Measurements from ENCODE around the gene ZBP1.
"Not testable (repeated sequence)": the region's sequence is repeated elsewhere in the genome, so short reads cannot be mapped to it uniquely, and the experiment has no call there.

Gene ZBP1

DNA sequence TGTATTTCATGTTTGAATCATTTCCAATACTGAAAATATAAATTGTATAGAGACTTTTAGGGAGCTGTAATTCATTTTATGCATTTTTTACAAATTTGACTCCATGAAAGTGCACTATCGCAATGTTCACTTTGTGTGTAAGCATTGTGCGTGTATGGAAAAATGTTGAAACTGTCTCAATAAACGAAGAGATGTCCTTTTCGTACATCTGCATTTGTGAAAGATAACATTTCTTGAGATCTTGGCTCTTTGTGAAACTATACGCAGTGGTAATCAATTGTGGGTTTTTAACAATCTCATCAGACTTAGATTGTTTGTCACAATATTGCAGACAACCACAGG is 18.6 kb upstream of the ZBP1 start:
- DNase-seq: no peak

DNA sequence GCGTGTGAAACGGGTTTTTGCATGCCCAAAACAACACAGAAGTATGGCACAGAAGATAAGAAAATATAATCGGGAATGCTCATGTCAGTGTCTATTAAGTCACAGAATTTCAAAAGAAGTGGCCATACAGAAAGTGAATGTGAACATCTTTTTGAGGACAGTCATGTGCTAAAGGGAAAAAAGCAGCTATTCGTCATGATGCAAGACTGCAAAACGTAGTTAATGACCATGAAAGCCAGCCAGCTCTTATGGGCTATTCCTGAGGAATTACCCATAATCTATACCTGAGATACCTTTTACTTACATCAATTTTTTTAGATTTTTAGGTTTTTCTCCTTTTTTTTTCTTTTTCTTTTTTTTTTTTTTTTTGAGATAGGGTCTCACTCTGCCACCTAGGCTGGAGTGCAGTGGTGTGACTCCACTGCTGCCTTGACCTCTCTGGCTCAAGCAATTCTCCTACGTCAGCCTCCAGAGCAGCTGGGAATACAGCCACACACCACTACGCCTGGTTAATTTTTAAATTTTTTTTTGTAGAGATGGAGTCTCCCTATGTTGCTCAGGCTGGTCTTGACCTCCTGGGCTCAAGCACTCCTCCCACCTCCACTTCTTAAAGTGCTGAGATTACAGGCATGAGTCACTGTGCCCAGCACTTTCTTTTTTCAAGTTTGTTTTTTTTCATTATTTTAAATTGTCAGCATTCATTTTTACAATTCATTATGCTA is 18.1 kb upstream of the ZBP1 start:
- no peak for DNase-seq

DNA sequence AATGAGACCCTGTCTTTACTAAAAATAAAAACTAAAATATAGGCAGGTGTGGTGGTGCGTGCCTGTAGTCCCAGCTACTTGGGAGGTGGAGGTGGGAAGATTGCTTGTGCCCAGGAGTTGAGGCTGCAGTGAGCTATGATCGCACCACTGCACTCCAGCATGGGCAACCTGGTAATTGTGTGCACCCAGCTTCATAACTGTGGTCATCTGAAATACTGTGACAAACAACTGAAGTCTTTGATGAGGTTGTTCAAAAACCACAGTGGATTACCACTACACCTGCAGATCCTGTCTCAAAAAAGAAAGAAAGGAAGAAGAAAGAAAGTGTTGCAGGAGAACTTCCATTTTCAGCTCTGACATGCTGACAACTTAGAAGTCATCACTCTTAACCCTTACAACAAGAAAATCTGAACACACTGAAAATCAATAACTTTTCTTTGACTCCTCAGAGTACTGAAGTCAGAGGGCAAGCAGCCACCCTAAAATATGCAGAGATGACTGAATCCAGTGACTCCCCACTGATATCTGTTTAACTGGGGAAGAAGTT is 13.8 kb upstream of the ZBP1 start:
- DNase-seq: no peak

DNA sequence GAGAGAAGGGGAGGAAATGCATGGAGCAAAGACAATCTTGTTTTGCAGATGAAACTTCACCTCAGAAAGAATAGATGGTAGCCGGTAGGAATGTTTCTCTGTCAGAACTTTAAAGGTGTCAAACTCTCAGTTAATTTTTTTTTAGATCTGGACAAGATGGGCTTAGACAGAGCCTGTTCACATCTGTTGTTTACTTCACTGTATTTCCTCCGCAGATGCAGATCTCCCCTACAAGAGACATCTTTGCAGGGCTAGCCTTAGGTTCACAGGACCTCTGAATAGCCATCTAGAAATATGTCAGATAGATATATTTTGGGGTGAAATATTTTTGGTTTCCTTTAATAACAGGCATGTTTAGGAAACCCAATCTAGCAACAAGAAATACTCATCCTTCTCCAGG is 12.1 kb upstream of the ZBP1 start:
- no peak for DNase-seq

DNA sequence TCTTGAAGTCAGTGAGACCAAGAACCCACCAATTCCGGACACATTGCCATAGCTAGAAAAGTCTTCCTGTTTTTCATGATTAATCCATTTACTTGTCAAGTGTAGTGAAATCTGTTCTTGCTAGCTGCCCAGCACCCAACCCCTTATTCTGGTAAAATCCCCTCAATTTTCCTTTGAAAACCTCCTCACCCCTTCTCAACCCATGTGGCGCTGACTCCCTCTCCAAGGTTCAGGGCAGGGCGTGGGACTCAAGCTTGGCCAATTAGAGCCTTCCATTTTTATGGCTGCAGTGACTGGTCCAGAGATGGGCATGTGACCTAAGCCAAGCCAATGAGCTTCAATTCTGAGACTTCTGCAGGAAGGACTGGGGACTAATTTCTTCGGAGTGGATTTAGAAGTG is 9.8 kb upstream of the ZBP1 start:
- DNase-seq: no peak

DNA sequence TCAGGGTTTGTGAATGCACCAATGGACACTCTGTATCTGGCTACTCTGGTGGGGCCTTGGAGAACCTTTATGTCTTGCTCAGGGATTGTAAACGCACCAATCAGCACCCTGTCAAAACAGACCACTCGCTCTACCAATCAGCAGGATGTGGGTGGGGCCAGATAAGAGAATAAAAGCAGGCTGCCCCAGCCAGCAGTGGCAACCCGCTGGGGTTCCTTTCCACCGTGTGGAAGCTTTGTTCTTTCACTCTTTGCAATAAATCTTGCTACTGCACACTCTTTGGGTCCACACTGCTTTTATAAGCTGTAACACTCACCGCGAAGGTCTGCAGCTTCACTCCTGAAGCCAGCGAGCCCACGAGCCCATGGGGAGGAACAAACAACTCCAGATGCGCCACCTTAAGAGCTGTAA is 9.3 kb upstream of the ZBP1 start:
- not testable (repeated sequence) for DNase-seq

DNA sequence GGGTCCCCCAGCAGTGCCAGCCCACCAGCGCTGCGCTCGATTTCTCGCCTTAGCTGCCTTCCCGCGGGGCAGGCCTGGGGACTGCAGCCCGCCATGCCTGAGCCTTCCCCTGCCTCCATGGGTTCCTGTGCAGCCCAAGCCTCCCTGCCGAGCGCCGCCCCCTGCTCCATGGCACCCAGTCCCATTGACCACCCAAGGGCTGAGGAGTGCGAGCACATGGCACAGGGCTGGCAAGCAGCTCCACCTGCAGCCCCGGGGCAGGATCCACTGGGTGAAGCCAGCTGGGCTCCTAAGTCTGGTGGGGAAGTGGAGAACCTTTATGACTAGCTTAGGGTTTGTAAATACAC is 8.7 kb upstream of the ZBP1 start:
- DNase-seq: not testable (repeated sequence)

DNA sequence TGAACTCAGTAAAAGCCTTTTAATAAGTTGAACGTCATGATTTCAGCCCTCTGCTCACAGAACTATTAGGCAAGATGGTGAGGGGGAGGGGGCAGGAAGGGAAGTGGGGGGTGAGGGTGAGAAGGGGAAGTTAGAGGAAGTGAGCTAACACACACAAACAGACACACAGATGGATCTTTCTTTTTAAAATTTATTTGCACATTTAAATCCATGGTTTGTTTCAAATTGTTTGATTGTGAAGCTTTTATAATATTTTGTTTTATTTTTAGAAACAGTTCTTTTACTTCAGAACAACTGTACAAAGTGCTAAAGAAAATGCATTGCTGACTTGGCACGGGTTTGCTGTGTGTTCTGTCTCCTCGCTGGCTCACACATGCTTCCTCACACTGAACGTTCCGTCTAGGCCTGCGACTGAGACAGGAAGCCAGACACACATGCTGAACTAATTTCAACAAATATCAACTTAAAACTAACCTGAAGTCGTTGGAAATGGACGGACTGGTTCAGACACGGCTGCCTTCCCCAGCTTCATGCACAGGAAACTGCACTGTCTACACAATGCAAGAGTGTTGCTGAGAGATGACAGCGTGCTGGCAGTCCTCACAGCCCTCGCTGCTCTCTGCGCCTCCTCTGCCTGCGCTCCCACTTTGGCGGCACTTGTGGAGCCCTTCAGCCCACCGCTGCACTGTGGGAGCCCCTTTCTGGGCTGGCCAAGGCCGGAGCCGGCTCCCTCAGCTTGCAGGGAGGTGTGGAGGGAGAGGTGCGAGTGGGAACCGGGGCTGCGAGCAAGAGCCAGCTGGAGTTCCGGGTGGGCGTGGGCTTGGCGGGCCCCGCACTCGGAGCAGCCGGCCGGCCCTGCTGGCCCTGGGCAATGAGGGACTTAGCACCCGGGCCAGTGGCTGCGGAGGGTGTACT is 8.1 kb upstream of the ZBP1 start:
- DNase-seq: no peak

DNA sequence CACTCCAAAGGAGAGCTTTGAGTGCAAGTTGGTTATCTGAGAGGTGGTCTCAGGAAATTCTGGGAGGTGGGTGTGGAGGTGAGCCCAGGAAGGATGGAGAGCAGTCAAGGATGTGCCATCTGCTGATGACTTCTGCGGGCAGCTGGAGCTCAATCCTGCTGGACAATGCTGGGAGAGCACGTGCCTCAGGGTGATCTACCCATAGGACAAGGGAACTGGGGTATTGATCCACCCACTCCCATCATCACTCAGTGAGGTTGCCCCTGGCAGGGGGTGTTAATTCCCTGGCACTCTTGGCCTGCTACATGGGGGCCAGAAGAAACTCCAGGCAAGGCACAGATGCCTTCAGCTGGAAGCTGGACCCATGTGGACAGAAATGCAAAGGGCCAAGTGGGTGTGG is 7.1 kb upstream of the ZBP1 start:
- no peak for DNase-seq

DNA sequence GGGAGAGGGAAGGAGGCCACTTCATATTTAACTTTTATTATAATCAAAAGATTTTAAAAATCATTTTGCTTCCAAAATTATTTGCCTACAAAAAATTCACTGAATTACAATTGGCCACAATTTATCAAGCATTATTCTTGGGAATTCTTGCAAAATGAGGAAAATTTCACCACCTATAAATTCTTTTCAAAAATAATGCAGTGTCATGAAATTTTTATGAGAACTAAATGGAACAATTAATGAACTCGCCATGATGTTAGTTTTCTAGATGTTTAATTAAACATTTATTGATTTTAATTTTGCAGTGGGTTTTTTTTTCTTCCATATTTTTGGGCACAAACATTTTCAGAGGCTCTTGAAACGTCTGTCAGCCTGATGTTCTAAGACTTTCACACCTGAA is 5.8 kb upstream of the ZBP1 start:
- DNase-seq: no peak

DNA sequence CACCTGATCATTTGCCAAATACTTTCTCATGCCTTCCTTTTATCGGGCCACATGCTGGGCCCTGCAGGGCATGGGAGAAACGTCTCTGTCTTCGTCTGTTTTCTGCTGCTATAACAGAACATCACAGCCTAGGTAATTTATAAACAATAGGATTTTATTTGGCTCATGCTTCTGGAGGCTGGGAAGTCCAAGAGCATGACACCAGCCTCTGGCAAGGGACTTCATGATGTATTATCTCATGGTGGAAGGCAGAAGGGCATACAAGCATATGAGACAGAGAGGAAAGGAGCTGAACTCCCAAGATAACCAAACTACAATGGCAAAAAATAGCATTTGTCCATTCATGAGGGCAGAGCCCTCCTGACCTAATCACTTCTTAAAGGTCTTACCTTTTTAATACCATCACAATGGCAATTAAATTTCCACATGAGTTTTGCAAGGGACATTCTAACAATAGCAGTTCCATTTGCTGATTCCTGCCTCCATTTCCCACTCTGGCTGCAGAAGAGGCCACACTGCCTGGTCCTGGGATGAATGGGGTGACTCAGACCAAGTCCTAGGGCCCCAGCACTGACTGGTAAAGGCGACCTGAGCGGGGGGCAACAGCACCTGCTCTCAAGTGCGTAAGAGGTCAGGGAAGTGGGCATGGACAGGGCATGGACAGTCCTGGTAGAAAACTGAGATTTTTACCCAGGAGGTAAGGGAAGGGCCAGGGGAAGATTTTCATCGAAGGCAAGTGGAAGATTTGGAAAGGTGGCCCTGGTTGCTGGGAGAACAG is 5.1 kb upstream of the ZBP1 start:
- DNase-seq: no peak

DNA sequence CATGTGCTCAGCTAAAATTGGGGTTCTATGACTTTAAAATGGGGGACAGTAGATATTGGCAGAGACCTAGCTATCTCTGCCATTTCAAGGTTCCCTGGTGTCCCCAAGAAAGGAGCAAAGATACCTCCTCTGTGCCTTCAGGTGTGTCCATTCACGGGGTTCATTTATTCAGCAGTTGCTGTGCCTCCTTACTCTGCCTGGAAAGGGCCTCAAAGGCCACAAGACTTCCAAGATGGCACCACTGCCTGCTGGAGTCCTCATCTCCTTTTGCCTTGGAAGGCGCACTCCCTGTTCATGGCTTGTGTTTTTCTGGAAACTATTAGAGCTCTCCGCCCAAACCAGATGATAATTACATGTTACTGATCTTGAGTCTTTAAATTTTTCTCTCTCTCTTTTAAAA is 3.9 kb upstream of the ZBP1 start:
- DNase-seq: no peak

DNA sequence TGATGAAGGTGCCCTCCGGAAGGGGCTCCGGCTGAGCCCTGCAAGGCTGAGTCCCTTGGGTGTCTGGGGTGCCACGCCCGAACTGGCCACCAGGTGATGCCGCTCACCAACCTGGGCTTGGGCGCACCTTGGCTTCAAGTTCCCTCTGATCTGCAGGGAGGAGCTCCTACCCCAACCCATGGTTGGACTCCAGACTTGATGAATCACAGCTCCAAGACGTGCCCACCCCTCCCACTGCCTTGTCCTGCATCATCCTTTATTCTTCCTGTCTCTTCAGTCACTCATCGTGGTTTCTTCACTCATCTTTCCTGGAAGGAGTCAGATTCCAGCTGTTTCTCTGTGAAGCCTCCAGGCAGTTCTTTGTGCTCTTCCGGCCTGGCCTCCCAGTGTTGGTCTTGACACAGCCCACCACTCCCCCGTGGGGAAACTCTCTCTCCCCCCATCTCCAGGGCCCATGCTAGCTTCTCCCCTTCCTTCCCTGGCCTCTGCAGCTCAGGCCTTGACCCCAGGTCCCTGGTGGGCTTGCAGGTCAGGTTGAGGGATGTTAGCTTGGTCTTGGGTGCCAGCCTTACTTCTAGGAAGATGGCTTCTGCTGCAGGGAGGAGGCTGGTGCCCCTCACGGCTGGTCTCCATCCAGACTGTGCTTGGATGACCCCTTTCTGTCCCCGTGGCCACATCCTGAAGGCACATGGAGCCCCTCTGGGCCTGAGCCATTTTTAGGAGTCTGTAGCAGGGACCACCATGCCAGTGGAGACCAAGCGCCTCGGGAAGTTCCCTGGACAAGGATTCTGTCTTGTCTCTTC is 2.6 kb upstream of the ZBP1 start:
- DNase-seq: peak; percentile 24

DNA sequence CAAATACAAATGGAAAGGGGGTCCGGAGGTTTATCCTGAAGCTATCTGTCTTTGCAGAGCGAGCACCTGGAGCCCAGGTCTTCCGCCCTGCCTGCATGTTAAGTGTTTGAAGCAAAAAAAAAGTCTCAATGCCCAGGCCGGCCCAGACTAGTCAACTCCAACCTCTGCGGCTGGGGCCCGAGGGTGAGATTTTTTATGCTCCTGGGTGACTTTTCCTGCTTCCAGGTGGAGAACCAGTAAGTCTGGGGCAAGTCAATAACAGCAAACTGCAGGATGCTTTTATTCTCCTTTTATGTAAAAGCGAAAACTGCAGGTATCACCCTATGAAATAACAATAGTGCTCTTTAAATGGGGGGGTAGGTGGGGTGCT is 2.0 kb upstream of the ZBP1 start:
- DNase-seq: no peak

DNA sequence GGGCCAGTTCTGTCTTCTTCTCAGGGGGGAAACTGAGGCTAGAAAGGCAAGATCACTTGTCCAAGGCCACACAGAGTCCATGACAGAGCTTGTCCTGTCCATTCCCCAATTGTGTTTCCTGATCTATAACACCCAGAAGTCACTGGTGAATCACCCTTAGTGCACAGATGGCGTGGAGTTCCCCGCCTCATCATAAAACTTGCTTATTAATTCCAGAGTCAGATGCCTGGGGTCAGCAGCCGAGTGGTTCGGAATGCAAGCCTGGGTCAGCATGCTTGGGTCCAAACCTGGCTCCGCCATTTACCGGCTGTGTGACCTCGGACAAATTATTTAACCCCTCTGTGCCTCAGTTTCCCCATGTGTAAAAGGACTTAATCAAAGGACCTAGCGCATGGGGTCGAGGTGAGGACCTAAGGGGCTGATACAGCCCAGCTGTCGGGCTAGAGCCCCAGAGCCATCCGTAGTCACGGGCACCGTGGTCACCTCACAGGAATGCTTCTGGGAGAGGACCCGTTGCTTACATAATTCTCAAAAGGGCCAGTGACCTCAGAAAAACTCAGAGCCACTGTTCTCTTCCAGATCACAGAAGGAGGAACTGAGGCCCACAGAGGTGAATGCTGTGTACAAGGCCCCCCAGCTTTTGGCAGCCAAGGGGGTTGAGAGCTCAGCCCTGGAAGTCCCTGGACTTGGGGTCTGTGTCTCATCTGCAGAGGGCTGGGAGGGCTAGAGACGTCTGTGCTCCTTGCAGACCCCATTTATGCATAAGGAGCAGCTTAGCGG is 1.4 kb upstream of the ZBP1 start:
- DNase-seq: no peak

DNA sequence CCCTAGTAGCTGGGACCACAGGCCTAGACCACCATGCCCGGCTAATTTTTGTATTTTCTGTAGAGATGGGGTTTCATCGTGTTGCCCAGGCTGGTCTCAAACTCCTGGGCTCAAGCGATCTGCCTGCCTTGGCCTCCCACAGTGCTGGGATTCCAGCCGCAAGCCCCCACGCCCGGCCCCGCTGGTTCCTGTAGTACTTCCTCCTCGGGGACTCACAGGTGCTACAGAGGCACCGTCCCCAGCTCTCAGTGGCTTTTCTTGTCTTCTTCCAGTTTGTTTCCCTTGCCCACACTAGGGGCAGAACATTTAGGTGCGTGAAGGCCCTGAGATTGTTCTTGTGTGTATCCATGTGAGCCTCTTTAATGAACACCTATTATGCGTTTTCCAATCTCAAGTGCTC is 773 bp upstream of the ZBP1 start:
- no peak for DNase-seq

DNA sequence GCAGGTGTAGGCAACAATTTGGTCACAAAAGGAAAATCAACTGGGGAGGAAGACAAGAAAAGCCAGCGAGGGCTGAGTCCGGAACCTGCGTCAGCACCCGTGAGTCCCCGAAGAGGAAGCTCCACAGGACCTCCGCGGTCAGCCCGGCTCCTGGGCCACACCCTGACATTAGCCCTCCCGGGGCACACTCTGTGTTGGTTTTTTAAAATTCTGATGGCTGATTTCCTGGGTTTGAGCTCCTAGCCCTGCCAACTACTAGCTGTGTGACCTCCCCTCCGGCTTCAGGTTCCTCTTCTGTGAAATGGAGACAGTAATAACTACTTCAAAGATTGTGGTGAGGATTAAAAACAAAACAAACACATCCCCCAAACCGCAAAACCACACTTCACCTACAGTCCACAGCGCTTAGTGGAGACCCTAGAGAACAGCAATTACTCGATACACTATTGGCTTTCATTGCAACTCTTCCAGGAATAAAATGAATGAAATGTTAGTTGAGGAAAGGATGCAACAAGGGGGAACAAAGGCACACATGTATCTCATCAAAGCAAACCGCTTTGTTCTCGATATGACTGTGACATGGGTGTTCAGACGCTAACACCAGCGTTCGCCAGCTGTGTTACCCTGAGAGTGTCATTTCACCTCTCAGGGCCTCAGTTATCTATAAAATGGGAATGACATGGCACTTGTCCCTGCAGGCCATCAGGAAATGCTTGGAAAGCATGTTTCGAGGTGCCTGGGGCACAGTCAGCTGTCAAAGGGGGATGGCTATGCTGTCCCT is 985 bp downstream of the ZBP1 start:
- DNase-seq: no peak

DNA sequence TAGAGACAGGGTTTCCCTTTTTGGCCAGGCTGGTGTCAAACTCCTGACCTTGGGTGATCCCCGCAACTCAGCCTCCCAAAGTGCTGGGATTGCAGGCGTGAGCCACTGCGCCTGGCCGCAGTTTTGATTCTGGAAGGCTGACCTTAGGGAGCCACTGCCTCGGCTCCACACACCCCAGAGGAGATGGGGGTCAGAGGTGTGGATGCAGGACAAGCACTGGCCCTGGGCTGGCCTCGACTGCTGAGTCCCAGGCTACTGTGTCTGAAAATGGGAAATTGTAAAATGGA is 1.5 kb downstream of the ZBP1 start:
- no peak for DNase-seq

DNA sequence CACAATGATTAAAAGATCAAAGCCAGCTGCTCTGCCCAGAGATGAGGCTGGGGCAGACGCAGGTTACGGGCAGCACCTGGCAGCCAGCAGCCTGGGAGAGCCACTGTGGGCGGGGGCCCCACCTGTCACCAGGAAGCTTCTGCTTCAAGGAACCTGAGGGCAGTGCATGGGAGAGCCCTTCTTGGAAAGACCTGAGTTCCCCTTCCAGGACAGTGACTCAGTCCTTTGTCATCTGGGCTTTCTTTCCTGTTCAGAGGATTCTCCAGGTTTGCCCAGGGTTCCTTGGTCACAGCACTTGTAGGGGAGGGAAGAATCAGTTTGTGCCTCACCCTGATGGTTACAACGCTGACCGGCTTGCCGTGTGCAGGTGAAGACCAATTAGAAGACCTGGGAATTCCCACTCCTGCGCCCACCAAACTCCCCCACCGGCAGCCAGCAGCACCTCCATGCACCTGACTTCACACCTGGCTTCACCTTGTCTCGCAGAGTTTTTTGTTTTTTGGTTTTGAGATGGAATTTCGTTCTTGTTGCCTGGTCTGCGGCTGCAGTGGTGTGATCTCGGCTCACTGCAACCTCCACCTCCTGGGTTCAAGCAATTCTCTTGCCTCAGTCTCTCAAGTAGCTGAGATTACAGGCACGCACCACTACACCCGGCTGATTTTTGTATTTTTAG is 2.0 kb downstream of the ZBP1 start:
- DNase-seq: peak; percentile 33

DNA sequence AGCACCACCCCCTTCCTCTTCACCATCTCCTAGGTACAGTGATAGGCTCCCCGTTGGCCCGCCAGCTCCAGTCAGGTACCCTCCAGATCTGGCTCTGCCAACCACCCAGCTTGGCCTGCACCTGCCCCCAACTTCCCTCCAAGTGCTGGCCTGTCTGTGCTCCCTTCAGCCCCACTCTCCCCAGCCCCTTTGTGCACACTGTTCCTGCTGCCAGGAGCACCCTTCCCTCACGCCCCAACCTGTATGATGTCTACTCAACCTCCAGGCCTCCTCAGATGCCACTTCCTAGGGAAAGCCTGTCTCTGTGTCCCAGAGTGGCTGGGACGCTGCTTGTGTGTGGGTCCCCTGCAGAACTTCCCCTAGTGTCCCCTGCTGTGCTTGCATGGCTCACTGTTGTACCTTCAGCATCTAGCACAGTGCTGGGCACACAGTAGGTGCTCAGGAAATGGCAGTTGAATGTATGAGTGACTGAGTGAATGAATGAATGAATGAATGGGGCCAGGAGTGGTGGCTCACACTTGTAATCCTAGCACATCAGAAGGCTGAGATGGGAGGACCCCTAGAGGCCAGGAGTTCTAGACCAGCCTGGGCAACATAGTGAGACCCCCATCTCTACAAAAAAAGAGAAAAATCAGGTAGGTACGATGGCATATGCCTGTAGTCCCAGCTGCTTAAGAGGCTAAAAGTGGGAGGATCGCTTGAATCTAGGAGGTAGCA is 3.0 kb downstream of the ZBP1 start:
- DNase-seq: no peak

All from NCI-H2171 (cell line).